ENCODE measurements around the gene NEDD8.

- TF ChIP-seq POLR2AphosphoS5 (IDR thresholded peaks at IDR 0.05; ENCODE audit: low read depth, low read length) (no peak), REST (IDR thresholded peaks at IDR 0.05; ENCODE audit: insufficient read depth in 1 of 2, low read depth in 2 of 2, low read length in 2 of 2) (no peak), TAF1 (IDR thresholded peaks at IDR 0.05; ENCODE audit: borderline replicate concordance, insufficient read depth, low read length) (no peak), FOXP2 (optimal IDR thresholded peaks at IDR 0.05; ENCODE audit: borderline replicate concordance, extremely low read depth, extremely low read length, insufficient read depth) (no peak), SIN3A (IDR thresholded peaks at IDR 0.05; ENCODE audit: borderline replicate concordance, insufficient read depth, low read length) (no peak)
Observed at GRCh38 chr14:24280797-24281460, 48.8 kb upstream of the NEDD8 start.

All from PFSK-1 (cell line).